Upper lobe of left lung (tissue), 4 donors: ENCODE measurements around the gene FGF14.

Experiments used
- EP300 ChIP-seq, 4 donors: sonication (generic); formaldehyde crosslinking; IDR thresholded peaks; one replicate each; pipeline ENCODE4 v1.5.1; 2017; ENCODE audit warnings: antibody characterized with exemption in 4 of 4, control low read depth in 2 of 4
- TF ChIP-seq, protein P1 (sequence below), 6 experiments: fragments of 450-650 bp in 4 of 6; fragments of 200-600 bp in 2 of 6; sonication (generic) in 2 of 6; IDR thresholded peaks; one replicate each; pipeline ENCODE4 v1.5.1; 2016 to 2019; ENCODE audit warnings: antibody characterized with exemption in 6 of 6

DNA sequence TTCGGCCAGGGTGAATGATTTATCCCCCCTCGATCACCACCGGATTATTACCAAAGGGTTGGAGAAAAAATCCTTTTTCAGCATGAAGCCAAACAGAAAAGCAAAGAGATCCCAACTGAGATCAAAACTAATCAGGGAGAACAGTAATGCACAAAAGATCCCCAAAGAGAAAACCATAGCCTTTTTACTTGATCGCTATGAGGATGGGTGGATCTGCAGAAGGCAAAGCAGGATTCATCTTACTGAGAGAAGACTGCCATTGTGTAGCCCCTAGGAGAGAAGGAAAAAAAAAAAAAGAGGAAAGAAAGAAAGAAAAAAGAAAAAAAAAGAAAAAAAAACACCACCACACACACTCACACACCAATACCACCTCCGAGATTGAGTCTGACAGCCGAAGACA is at the start of gene FGF14:
- no peak for TF ChIP-seq EP300 (IDR thresholded peaks at IDR 0.05)
- TF ChIP-seq, protein P1, sequence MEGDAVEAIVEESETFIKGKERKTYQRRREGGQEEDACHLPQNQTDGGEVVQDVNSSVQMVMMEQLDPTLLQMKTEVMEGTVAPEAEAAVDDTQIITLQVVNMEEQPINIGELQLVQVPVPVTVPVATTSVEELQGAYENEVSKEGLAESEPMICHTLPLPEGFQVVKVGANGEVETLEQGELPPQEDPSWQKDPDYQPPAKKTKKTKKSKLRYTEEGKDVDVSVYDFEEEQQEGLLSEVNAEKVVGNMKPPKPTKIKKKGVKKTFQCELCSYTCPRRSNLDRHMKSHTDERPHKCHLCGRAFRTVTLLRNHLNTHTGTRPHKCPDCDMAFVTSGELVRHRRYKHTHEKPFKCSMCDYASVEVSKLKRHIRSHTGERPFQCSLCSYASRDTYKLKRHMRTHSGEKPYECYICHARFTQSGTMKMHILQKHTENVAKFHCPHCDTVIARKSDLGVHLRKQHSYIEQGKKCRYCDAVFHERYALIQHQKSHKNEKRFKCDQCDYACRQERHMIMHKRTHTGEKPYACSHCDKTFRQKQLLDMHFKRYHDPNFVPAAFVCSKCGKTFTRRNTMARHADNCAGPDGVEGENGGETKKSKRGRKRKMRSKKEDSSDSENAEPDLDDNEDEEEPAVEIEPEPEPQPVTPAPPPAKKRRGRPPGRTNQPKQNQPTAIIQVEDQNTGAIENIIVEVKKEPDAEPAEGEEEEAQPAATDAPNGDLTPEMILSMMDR (IDR thresholded peaks at IDR 0.05), result no peak
